EH (cell line): Measurements from ENCODE around the gene PPP1R1C.

ENCODE experiments used
- DNase-seq: peaks from one replicate; pipeline ENCODE4 v3.0.0-alpha.2; 2015; ENCODE audit warnings: low read depth

The PPP1R1C gene

DNA sequence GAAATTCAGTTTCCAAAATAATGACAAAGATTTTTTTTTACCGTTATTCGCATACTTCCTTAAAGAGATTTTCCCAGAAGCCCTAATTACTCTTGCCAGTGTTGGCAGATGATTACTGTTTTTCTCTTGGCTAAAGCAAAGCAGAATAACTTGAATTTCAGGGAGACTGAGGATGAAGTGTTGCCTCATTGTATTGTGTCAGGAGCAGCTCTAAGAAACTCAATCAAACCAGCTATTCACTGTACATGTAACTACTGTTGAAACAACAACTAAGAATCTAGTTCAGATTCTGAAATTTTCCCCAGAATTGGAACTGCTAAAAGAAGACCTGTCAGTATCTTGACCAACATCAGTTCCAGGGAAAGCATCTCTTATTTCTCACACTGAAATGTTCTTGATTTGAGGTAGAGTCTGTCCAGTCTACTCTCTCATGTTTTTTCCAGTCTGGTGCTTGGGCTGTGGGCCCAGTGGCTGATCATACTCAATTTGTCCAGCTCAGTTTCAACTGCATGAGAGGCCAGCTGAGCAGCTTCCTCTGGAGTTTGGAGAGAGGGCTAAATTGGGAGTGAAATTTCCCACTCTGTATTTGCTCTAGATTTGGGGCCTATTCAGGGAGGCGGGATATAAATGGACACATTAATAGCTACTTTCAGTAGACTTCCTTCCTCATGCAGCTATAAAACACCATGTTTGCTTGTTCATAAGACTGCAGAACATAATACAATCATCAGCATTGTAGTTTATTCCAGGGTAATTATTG lies 78.5 kb downstream of the PPP1R1C start:
- DNase-seq, result no peak

DNA sequence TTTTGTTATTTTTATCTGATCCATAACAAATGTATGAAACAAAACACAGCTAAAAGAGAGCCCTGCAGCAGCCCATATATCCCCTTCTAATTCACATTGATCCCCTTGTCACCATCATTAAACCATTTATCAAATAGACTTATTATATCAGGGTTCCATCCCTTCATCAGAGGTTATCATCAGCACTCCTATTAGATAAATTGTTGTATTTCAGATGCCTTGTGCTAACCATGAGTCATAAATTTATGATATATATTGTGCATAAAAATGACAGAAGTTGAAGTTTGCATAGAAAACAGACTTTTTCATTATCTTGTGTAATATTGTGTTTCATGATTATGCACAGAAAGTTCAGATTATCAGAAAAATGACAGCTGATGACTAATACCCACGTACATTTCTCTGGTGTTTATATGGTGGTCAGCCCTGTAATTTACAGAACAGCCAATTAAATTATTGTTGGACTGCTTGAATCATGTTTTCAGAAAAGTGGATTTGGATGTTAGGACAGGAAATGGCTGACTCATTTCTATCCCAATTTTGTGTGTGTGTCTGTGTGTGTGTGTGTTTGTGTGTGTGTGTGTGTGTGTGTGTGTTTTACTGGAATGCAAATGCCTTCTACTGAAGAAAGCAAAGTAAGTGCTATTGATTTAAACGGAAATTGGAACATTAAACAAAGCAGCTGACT lies 80.9 kb downstream of the PPP1R1C start:
- peak; percentile 93 for DNase-seq

DNA sequence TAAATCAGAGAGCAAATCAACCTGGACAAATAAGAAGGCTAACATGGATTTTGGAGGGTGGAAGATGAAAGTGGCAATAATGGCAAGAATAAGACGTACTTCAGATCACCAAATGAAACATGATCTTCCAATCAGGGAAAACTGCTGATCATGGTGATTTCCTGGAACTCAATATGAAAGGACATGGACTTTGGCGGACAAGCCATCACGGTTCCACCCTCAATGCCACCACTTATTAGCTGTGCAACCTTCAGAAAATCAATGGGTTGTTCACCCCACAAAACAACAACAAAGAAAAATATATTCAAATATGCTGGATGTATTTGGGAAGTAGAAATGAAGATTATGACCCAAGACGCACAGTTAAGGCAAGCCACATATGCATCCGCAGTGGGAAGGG lies 81.7 kb downstream of the PPP1R1C start:
- DNase-seq, result no peak

DNA sequence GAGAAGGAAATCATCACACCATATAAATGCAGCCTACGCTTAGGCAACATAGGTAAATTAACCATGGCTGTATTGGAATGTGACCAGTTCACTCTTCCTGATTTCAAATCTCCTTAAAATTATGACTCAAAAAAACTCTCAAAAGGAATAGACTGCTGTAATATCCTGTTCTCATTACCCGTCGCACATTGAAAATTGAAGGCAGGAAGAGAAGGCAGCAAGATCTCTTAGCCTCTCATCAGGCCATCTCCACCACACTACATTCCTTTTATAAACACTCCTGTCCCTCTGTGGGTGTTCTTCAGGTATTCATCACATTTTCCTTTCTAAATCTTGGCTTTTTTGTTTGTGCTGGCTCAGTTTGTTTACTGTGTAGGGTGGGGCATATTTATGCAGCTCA lies 83.2 kb downstream of the PPP1R1C start:
- peak; percentile 16 for DNase-seq

DNA sequence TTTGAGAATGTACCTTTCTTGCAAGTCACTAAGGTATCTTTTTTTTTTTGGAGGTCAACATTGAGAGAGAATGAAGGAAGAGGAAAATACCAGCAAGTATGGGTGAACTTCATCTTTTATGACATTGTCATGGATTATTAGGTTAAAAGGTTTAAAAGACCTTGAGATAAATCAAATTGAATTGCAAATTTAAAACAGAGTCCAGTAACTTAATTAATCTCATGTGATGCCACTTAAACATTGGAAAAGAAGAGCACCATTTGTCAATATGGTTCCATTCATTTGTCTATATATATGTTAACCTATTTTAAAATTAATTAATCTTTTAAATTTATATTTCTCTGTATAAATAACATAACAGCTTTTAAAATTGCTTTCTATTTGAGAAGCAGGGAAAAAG lies 83.8 kb downstream of the PPP1R1C start:
- DNase-seq, result no peak

DNA sequence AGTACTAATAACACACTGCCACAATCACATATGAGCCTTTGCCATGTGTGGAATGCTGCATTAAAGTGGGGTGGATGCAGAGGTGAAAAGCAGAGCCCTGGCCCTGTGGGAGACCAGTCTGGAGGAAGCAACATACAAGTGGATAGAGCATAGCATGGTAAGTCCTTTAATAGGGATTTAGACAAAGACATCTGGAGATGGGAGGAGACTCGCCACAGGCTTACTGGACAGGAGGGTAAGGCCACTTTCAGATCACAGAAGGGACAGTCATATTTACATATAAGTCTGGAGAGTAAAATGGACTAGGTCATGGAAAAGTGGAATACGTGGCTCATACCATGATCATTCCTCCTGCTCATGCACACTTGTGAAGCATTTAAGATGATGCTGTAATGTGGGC lies 84.3 kb downstream of the PPP1R1C start:
- DNase-seq, result no peak

DNA sequence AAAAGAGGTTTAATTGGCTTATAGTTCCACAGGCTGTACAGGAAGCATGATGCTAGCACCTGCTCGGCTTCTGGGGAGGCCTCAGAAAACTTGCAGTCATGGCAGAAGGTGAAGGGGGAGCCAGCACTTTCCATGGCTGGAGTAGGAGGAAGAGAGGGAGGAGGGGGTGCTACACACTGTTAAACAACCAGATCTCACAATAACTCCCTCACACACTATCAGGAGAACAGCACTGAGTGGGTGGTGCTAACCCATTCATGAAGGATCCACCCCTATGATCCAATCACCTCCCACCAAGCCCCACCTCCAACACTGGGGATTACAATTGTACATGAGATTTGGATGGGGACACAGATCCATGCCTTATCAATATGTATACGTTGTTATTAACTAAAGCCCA lies 85.1 kb downstream of the PPP1R1C start:
- no peak for DNase-seq

DNA sequence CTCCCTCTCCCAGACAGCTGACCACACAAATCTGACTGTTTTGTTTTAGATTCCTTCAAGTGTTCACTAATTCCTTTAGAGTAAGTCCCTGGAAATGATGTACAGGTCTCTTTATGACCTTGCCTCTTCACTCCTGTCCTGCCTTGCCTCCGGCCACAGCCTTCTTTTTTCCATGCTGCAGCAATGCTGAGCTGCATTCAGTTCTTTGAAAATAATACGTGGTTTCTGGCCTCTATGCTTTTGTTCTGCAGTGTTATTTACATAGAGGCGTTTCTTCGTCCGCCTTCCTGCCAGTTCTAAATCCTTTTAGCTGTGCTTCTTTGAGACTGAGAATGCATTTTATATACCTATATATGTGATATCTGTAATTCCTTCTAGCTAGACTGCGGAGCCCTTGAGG lies 87.2 kb downstream of the PPP1R1C start:
- no peak for DNase-seq

DNA sequence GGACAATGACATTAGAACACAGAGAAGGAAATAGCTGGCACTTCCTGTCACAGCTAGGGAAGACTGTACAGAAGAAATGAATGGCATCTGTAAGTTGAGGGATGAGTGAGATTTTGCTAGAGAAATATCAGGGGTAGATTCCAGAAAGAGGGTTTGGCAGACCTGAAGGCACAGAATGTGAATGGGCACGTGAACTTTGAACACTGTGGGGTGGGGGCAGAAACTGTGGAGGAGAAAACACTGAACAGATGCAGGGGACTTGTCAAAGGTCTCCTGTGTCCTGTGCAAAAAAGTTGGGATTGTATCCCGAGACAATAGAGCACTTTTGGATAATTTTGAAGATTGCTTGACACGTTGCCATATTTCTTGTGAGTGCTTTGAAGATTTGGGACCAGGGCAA lies 88.0 kb downstream of the PPP1R1C start:
- DNase-seq, result no peak

DNA sequence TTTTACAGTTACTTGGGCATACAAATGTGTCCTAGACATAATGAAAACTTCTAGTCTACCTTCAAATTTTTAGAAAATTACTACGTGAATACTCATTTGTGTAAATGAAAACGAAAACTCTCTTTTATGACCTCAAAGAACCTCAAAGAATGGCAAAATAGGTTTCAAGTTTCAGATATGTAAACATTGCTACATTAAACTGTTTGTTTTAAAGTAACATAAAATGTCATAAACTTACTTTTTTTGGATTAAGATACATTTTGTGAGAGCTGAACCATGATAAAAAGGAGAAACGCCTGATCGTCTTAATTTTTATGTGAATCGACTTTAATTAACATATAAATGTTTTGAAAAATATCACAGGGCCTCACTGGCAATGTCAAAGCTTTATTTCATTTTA lies 91.4 kb downstream of the PPP1R1C start:
- peak; percentile 50 for DNase-seq

DNA sequence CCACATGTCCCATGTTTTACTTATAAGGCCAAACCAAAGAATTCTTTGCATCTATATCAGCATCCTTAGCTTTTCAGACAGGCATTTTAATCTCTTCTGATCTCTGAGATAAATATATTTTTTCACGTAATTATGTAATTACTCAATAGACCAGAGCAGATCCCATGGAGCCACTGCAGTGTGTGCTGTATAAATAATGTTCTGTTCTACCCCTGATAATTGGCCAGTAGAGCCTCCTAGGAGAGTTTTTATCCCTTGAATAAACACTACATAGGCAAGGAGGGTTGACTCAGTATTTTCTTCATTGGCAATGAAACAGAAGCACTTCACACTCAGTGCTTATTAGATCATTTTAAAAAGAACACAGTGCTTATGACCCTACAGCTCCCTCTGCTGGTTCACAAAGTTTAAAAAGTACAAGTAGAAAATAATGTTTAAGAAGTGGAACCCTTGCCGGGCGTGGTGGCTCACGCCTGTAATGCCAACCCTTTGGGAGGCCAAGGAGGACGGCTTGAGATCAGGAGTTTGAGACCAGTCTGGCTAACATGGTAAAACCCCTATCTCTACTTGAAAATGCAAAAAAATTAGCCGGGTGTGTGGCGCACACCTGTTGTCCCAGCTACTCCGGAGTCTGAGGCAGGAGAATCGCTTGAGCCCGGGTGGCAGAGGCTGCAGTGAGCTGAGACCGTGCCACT lies 91.9 kb downstream of the PPP1R1C start:
- peak; percentile 93 for DNase-seq

DNA sequence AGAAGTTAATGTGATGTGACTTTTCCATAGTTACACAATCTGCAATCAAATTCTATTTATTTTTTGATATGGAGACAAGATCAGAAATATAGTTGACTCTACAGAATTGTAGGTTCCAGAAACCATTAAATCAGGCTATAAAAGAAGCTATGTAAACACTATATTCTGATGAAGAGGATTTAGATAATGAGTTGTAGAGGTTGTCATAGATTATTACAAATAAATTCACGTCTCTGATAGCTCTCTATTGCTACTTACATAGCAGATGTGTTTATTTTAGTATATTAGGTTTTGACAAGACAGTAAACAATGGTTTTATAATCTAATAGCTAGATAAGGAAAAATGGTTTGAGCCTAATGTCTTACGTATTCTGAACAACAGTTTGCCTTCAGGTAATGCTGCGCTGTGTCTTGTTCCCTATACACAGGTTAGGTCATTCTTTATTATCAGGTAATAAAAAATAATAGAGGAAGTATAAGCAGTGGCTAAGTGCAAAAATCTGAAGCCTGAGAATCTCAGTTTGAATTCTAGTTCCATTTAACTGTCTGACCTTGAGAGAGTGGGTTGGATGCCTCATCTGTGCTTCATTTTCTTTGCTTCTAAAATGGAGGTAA lies 93.4 kb downstream of the PPP1R1C start:
- no peak for DNase-seq

DNA sequence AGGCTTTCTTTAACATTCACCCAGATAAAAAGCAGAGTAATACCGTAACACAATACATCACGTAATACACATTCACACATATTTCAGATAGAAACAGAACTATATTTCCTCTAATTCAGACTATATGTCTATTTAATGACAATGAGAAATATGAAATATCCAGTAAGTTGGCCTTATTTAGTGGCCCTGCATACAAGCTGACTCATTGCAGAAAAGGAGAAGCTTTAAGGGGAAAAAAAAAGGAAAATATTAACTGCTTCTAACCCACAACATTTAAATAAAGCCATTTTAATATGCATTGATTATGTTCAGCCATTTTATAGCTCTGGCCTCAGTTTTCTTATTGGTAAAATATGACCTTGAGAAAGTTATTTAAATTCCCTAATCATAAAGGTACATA lies 94.8 kb downstream of the PPP1R1C start:
- no peak for DNase-seq

DNA sequence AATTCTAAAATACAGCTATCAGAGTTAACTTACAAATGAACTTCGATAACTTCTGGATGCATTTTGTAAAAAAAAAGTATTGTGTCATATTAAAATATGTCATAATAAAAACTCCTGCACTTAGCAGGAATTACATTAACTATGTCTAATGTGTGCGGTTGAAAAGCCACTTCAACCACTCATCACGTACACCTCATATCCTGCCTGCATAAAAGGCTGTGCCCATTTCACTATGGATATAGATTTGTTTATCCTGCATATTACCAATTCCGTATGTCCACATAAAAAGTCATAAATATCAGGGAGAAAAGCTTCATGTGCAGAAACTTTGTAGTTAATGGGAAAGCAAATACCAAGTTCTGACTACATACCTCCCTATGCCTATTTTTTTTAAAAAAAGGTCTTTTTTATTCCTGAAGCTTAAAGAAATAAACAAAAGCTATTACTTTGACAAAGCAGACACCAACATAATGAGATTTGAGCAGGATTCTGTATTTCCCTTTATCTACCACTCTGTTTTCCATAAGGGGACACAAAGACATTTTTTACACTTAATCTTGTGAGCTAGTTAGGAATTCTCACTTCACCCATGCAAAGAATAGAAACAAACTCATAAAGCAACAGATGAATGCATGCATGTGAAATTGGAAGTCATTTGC lies 96.1 kb downstream of the PPP1R1C start:
- DNase-seq, result no peak

DNA sequence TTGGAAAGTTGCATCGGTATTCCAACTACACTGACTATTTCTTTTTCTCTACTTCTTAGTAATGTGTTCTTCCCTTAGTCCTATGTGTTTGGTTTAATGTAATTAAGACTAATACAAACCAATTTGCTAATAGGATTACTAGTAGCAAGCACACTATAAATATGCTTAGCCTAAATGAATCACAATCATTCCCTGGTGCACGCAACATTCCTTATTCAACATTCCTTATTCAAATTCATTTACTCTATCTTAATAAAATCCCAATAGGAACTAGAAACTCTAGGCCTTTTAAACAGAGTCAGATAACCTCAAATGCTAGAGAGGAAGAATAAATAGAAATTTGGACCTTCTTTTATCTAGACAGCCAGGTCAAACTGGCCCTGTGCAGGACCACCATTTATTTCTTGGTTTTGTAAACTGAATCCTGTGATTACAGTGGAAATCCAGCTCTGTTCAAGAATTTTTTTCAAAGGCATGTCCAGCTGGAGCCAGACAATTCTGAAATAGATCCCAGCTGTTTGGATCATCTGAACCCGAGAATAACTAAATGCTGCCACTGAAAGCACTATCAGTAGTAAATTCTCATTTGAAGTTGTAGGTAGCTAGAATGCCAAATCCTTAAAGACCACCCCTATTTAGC lies 103.1 kb downstream of the PPP1R1C start:
- peak; percentile 58 for DNase-seq

DNA sequence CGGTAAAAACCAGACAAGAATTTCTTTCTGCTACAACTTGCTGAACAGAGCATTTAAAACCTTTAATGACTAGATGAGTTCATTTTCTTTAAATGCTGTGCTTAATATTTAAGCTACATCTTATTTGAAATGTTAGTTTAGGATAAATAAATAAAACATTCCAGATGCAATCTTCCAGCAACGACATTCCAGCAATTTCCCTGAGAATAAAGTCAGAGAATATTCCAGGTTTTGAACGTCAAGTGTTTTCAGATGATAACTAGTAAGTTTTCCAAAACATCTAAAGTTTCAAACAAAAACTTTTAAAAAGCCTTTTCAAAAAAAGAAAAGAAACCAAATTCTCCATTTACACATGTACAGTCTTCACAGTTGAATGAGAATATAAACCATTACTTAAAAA lies 104.8 kb downstream of the PPP1R1C start:
- DNase-seq, result peak; percentile 42

DNA sequence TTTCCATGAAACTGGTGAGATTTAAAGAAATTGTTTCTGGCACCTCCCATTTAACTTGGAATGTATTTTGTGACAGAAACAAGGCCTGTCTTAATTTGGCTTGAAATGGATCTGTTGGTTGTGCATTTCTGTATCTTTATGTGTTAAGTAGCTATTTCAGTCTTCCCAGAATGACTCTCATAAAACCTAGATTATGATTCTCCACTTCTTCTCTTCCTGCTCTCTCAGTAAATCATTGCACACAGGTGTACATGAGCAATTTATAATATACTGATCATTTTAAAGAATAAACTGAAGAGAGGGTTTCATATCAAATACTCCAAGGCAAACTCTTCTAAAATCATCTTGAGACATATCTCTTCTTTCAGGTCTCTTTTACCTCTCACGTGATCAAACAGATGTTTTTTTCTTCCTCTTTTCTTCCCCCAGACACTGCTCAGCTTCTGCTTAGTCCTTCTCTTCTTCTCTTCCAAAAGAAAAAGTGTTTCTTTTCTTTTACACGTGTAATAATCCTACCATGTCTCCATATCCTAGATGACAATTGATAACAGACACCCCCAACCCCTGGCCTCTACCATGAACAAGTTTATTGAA lies 112.0 kb downstream of the PPP1R1C start:
- DNase-seq, result no peak

DNA sequence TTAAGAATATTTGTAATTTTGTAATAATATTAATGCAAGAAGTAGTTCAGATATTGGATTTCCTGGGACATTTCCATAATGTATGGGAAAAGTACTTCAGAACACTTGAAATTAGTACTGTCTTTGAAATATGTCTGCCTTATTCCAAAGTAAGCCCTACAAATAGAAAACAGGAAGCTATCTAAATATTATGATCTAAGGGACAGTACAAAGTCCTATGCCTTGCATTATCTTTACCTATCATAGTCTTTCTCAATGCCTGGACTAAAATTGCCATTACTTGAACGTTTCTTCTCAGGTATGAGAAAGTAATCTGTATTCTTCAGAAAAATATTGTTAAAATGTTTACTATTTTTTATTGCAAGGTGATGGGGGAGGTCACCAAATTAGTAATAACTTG lies 113.0 kb downstream of the PPP1R1C start:
- DNase-seq, result no peak

DNA sequence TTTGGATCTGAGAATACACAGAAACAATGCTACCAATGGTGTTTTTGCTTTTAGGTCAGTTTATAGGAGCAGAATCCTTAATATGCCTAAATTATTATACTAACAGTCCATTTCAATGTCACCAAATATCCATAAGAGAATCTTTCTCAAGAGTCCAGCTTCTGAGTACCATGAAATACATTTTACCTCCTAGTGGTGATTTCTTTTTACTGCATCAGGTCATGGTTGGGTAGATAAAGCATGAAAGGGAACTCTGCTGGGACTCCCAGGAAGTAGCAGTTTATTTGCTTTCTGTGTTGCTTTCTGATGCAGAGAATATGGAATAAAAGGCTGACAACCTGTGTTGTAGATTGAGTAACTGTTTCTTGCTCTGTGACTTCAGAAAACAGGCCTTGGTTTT lies 115.6 kb downstream of the PPP1R1C start:
- peak; percentile 13 for DNase-seq

DNA sequence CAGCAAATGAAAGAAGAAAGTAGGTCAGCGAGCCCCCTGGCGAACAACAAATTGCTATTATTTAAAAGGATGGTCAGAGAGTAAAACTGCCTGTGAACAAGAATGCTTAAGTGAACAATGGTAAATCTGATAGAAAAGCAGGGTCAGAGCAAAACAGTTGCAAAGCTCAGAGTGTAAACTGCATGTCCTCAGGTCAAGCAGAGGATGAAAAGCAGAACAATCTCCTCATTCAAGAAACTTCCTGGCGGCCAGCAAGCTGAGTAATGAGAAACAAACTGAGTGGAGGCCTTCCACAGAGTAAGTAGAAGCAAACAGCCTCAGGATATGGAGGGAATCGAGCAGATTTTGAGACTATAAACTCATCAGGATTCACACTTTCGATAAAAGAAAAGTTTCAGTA lies 117.9 kb downstream of the PPP1R1C start:
- DNase-seq, result peak; percentile 10

DNA sequence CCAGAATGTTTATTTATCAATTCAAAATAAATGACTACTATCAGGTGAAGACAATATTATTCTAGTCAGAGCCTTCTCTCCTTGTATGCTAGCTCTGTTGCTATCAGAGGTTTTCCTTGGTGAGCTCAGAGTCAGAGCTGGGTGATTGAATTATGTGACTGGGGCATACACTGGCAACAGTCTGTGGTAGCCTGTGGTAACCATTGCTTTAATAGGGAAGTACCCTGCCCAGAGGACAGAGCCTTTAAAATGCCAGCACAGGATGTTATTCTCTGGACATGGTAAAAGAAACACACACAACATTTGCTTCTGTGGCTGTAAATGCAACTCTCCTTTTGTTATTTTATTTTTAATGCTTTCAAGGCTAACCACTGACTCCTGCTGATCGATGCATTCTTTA lies 124.7 kb downstream of the PPP1R1C start:
- no peak for DNase-seq
